Epidermal melanocyte (primary cell): ENCODE results near the gene SWSAP1.
A peak's percentile ranks its signal among the peaks of the same experiment; 100 is the strongest.
"Not testable (repeated sequence)": the region's sequence is repeated elsewhere in the genome, so short reads cannot be mapped to it uniquely, and the experiment has no call there.

Source experiments
- DNase-seq: peaks from one replicate; pipeline ENCODE4 v3.0.0; 2011; ENCODE audit warnings: low spot score; ENCODE audit not compliant: insufficient read length

SWSAP1 gene

GRCh38 chr19:11374433-11375142, at the start of gene SWSAP1:
Gene SWSAP1 (plus strand): TSS chr19:11374666. CDS start chr19:11374681, 15 bp downstream.
- peak; percentile 99 for DNase-seq

GRCh38 chr19:11324748-11325389, 49.6 kb upstream of the SWSAP1 start:
- DNase-seq, result no peak

- DNase-seq, result no peak
Observed at GRCh38 chr19:11325544-11325943, 48.9 kb upstream of the SWSAP1 start.

- peak; percentile 30 for DNase-seq
Observed at GRCh38 chr19:11330127-11330526, 44.3 kb upstream of the SWSAP1 start.

- no peak for DNase-seq
Observed at GRCh38 chr19:11331502-11331901, 43.0 kb upstream of the SWSAP1 start.

GRCh38 chr19:11332822-11333221, 41.6 kb upstream of the SWSAP1 start:
- DNase-seq, result no peak

GRCh38 chr19:11333838-11334237, 40.6 kb upstream of the SWSAP1 start:
- not testable (repeated sequence) for DNase-seq

GRCh38 chr19:11335449-11336146, 38.9 kb upstream of the SWSAP1 start:
- DNase-seq, result no peak

GRCh38 chr19:11337080-11337479, 37.4 kb upstream of the SWSAP1 start:
- DNase-seq, result no peak

GRCh38 chr19:11338121-11338520, 36.3 kb upstream of the SWSAP1 start:
- no peak for DNase-seq

GRCh38 chr19:11338569-11339253, 35.8 kb upstream of the SWSAP1 start:
- no peak for DNase-seq

GRCh38 chr19:11339254-11340098, 35.0 kb upstream of the SWSAP1 start, which contains the start of gene RAB3D:
Gene RAB3D (minus strand): TSS chr19:11339657. CDS start chr19:11337399, 2,258 bp downstream.
- peak; percentile 93 for DNase-seq

- DNase-seq, result not testable (repeated sequence)
Observed at GRCh38 chr19:11340099-11340467, 34.4 kb upstream of the SWSAP1 start.

- DNase-seq, result no peak
Observed at GRCh38 chr19:11342429-11342828, 32.0 kb upstream of the SWSAP1 start.

GRCh38 chr19:11345122-11345803, 29.2 kb upstream of the SWSAP1 start:
- DNase-seq, result no peak

GRCh38 chr19:11346104-11346940, 28.1 kb upstream of the SWSAP1 start, which contains the start of the genes CCDC159 and TMEM205:
Gene CCDC159 (plus strand): TSS chr19:11346519. CDS start chr19:11346607, 88 bp downstream.
Gene TMEM205 (minus strand): TSS chr19:11346268. CDS start chr19:11345619, 649 bp downstream.
- DNase-seq, result peak; percentile 98

GRCh38 chr19:11347546-11348039, 26.9 kb upstream of the SWSAP1 start:
- no peak for DNase-seq

GRCh38 chr19:11349171-11349570, 25.3 kb upstream of the SWSAP1 start:
- no peak for DNase-seq

GRCh38 chr19:11354102-11354501, 20.4 kb upstream of the SWSAP1 start:
- DNase-seq, result not testable (repeated sequence)
